22Rv1 (cell line): ENCODE data around the gene CISD2.

Experiments
- CTCF ChIP-seq: fragments of 450-650 bp; IDR thresholded peaks from 2 replicates; pipeline ENCODE4 v1.5.1; 2017; ENCODE audit warnings: mild to moderate bottlenecking
- ZFX ChIP-seq: fragments of 450-650 bp; IDR thresholded peaks from 2 replicates; pipeline ENCODE4 v1.6.1; 2017; ENCODE audit warnings: antibody characterized with exemption, borderline replicate concordance

GRCh38 chr4:102850370-102850769 lies 18.4 kb upstream of the CISD2 start:
- TF ChIP-seq CTCF (no peak), ZFX (no peak)
